Heart left ventricle (tissue), 16 donors: ENCODE data around the gene CCN2. TPM values are rescaled to one million over a fixed set of nuclear protein-coding genes. Genes with fewer than 3 reads are reported as not detected.

Source experiments
- ATAC-seq, 4 donors: fragments of 200-7000 bp; cut with Tn5 transposase; one replicate each; pipeline ENCODE4 v1.9.1; 2020 to 2022; ENCODE audit warnings: moderate library complexity in 4 of 4, mild to moderate bottlenecking in 3 of 4, moderate number of reproducible peaks in 1 of 4
- DNase-seq, 5 donors: peaks; one replicate each; pipeline ENCODE4 v3.0.0-alpha.2; 2020
- H3K27ac ChIP-seq, 12 donors: fragments of 200-600 bp; sonication (generic) in 4 of 12; one replicate each; pipeline versions ENCODE4 v1.5.0 to v1.8.0; 2016 to 2022; ENCODE audit warnings: mild to moderate bottlenecking in 2 of 12
- H3K27me3 ChIP-seq, 9 donors: fragments of 200-600 bp; sonication (generic) in 2 of 9; one replicate each; pipeline versions ENCODE4 v1.5.1 to v1.8.0; 2016 to 2022; ENCODE audit warnings: mild to moderate bottlenecking in 3 of 9
- H3K36me3 ChIP-seq, 9 donors: fragments of 200-600 bp; sonication (generic) in 2 of 9; one replicate each; pipeline versions ENCODE4 v1.5.0 to v1.8.0; 2018 to 2022; ENCODE audit warnings: mild to moderate bottlenecking in 2 of 9
- H3K4me1 ChIP-seq, 12 donors: fragments of 200-600 bp; sonication (generic) in 4 of 12; one replicate each; pipeline versions ENCODE4 v1.5.0 to v1.8.0; 2016 to 2022; ENCODE audit warnings: mild to moderate bottlenecking in 3 of 12
- H3K4me3 ChIP-seq, 12 donors: fragments of 200-600 bp; sonication (generic) in 4 of 12; one replicate each; pipeline versions ENCODE4 v1.5.0 to v1.8.0; 2017 to 2022; ENCODE audit warnings: mild to moderate bottlenecking in 9 of 12, moderate library complexity in 4 of 12
- H3K9me3 ChIP-seq, 12 donors: fragments of 200-600 bp; sonication (generic) in 4 of 12; one replicate each; pipeline versions ENCODE4 v1.5.0 to v1.8.0; 2016 to 2022; ENCODE audit warnings: mild to moderate bottlenecking in 1 of 12
- CTCF ChIP-seq, 12 donors: fragments of 200-600 bp; sonication (generic) in 4 of 12; IDR thresholded peaks; one replicate each; pipeline versions ENCODE4 v1.5.0 to v1.8.0; 2018 to 2022; ENCODE audit warnings: antibody characterized with exemption in 12 of 12, mild to moderate bottlenecking in 5 of 12
- POLR2A ChIP-seq, 2 donors: fragments of 450-650 bp; IDR thresholded peaks; one replicate each; pipeline ENCODE4 v1.6.1; 2017; ENCODE audit warnings: antibody characterized with exemption in 2 of 2, mild to moderate bottlenecking in 2 of 2, moderate library complexity in 2 of 2
- WGBS, 4 donors: extraction: QIAGEN DNeasy Blood & Tissue Kit in 2 of 4; methylation state at CpG; one replicate each; pipeline versions ENCODE4 v1.1.5 to v1.1.7; 2013 to 2018; 5-methylcytosine and 5-hydroxymethylcytosine counted together
- intact Hi-C, 10 donors: fragments of 100-400 bp; cut with DNase I; formaldehyde crosslinking; loops; one replicate each; pipeline versions ENCODE4 v1.11.1 to v1.14.2; 2022
- polyA plus RNA-seq, 2 donors: library from polyadenylated mRNA; stranded (reverse); fragments of 200-250 nt; gene quantifications; one replicate each; pipeline ENCODE4 v1.2.3, GENCODE V29; 2013
- total RNA-seq, 9 donors: library from RNA; depleted of rRNA in 2 of 9; stranded (reverse); fragments of >200 nt in 2 of 9; fragmentation: NEBNext Ultra II Directional in 3 of 9; extraction: Animal tissue kit (Norgen Biotek cat#: 25700) in 3 of 9; gene quantifications; one replicate each; pipeline versions ENCODE4 v1.1.0 to v1.2.4, GENCODE V29; 2016 to 2023
- donor health status: ischemic (EF 13 %, LVEDD 7.1; RV severe dilation, severe dysfunction).
- donor health status: healthy with polysubstance abuse.
- donor health status: DM: no; HTN: yes; CAD: no.
- donor health status: DM: no; HTN: no; CAD: no.
- donor health status: ischemic (EF 25% LVEDD 6.9; RV normal size, moderate dysfunction).
- donor health status: ischemic (EF 25% LVEDD 5.7; RV mildly dilated, moderate dysfunction).
- donor health status: healthy.
- donor health status: DM: yes; HTN: yes; CAD: no.
- donor health status: ischemic (EF 35%, LVEDD 5.7; RV mildly dilated, moderate dysfunction).
- donor health status: nonischemic (EF 11% LVEDD 7.7; RV severe dilation, severe dysfunction).
- donor health status: DM: yes; HTN: yes; CAD: no.
- donor health status: PGD.
- donor health status: ischemic (EF 29% LVEDD 5.4; RV normal size, mild dysfunction).
- donor health status: nonischemic (EF 23%, LVEDD 6.1; RV moderate dilation, normal function).

Gene CCN2
- total and polyA plus RNA-seq, 11 donors = 7.8 to 90.7 (median 39.0) TPM

DNA sequence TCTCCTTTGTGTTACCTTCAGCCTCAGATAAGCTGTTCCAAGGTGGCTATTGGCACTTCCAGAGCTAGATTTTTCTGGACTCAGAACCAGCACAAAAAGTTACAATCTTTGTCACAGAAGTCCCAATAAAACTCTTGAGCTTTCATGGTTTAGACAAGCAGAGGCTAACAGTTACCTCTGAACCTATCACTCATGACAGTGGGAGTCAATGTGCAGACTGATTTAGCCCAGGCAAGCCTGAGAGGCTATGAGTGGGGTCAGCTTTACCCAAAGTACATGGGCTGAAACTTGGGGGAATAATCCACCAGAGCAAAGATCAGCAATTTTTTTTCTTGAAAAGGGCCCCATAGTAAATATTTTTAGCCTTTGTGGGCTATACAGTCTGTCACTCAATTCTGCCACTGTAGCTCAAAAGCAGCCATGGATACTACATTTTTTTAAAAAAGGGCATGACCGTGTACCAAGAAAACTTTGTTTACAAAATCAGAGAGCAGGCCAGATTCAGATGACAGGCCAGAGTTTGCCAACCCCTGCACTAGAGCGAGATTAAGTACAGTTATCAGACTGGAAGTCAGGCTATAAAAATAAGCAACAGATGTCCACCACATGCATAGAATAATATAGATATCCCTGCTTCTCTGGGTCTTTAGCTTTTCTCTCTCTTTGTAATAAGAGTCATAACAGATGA lies 20.0 kb downstream of the CCN2 start:
- Histone ChIP-seq H3K4me3 (no peak overlapping the region), H3K9me3 (no peaks in the 10 kb centered on the region), H3K27me3 (no peaks in the 10 kb centered on the region), H3K4me1 (peaks cover 0 to 6% (median 0%) of the 10 kb centered on the region in 12 donors), H3K36me3 (no peaks in the 10 kb centered on the region), H3K27ac (no peak overlapping the region)
- ATAC-seq = no peak
- intact Hi-C loops = no loop called here
- WGBS, 4 donors = 38 to 49% (median 42%) methylated on average over 2 of the region's 2 CpGs
- no peak for DNase-seq
- TF ChIP-seq POLR2A (IDR thresholded peaks at IDR 0.05) (no peak), CTCF (IDR thresholded peaks at IDR 0.05) (no peak)

DNA sequence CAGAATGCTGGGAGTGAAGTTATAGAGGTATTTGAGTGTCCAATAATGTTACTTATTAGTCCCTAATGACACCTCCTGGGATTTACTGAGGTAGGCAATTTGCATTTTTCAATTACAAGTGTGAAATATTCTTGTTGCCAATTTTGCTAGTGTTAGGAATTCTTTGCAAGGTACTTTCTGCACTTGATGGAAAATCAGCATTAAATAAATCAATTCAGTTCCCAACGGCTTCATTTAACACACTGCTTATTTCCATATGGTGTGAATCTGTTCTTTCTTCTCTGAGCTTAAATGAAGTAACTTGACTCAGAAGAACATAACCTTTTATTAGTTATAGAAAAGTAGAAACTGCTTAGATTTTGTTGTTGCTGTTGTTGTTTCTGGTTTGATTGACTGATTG lies 21.2 kb downstream of the CCN2 start:
- peaks cover 0 to 6% (median 0%) of the 10 kb centered on the region in 12 donors for H3K4me1 ChIP-seq
- DNase-seq (no peak), ATAC-seq (no peak)
- H3K9me3 ChIP-seq = no peaks in the 10 kb centered on the region
- no peaks in the 10 kb centered on the region for H3K27me3 ChIP-seq
- 87 to 95% (median 88%) methylated on average over 1 of the region's 1 CpG for WGBS, 4 donors
- no peak overlapping the region for H3K27ac ChIP-seq
- no peaks in the 10 kb centered on the region for H3K36me3 ChIP-seq
- intact Hi-C loops = loop anchor here in 2 of 10 donors (5.0 kb wide), 1 partner anchor 232 kb away; no protein-coding TSS in a partner anchor
- H3K4me3 ChIP-seq = no peak overlapping the region
- no peak for TF ChIP-seq CTCF (IDR thresholded peaks at IDR 0.05)
- no peak for TF ChIP-seq POLR2A (IDR thresholded peaks at IDR 0.05)

DNA sequence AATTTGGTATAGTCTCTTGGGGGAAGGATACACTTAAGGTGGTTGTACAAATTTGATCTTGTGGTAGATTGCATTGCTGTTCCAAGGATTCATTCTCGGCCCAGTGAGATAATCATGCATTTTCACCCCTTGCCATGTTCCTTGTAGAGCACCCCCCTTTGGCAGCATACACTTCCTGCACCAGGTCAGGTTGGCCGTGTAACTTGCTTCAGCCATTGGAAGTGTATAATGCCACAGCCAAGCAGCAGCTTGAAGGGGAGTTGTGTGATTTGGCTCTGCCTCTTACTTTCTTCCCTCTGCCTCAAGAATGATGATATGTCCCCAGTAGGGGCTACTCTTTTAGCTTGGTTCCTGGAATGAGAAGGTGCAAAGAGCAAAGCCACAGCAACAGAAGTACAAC lies 21.9 kb downstream of the CCN2 start:
- Histone ChIP-seq H3K36me3 (no peaks in the 10 kb centered on the region), H3K9me3 (no peaks in the 10 kb centered on the region), H3K27ac (no peak overlapping the region), H3K4me1 (peaks cover 0 to 6% (median 0%) of the 10 kb centered on the region in 12 donors), H3K27me3 (no peaks in the 10 kb centered on the region), H3K4me3 (no peak overlapping the region)
- TF ChIP-seq POLR2A (IDR thresholded peaks at IDR 0.05) (no peak), CTCF (IDR thresholded peaks at IDR 0.05) (no peak)
- DNase-seq (no peak), ATAC-seq (no peak)
- 59 to 71% (median 66%) methylated on average over 2 of the region's 2 CpGs for WGBS, 4 donors
- intact Hi-C loops = loop anchor here in 2 of 10 donors (5.0 kb wide), 1 partner anchor 233 kb away; no protein-coding TSS in a partner anchor

GRCh38 chr6:131924881-131925474 lies 26.2 kb downstream of the CCN2 start:
- DNase-seq (no peak), ATAC-seq (peak in 1 of 4 donors; percentile 72)
- 17 to 21% (median 18%) methylated on average over 4 of the region's 4 CpGs for WGBS, 4 donors
- Histone ChIP-seq H3K4me1 (no peaks in the 10 kb centered on the region), H3K36me3 (no peaks in the 10 kb centered on the region), H3K27me3 (no peaks in the 10 kb centered on the region), H3K4me3 (no peak overlapping the region), H3K27ac (no peak overlapping the region), H3K9me3 (peaks cover 0 to 27% (median 11%) of the 10 kb centered on the region in 12 donors)
- TF ChIP-seq CTCF (IDR thresholded peaks at IDR 0.05) (peak; percentile 24 to 71 (median 60)), POLR2A (IDR thresholded peaks at IDR 0.05) (no peak)
- intact Hi-C loops = loop anchor here (1.0 to 5.0 kb wide), 8 partner anchors 236 to 294 kb away; no protein-coding TSS in a partner anchor
